H9 (cell line): ENCODE results near the gene TOMM7. TPM values are rescaled to one million over a fixed set of nuclear protein-coding genes. Genes with fewer than 3 reads are reported as not detected.

Source experiments
- DNase-seq: peaks from one replicate; pipeline ENCODE4 v3.0.0-alpha.2; 2017
- H2AFZ ChIP-seq: one replicate; pipeline ENCODE4 v1.6.1; 2013; ENCODE audit warnings: mild to moderate bottlenecking, low read length, control low read depth, moderate library complexity
- H2AK5ac ChIP-seq: 2 replicates; pipeline ENCODE4 v1.6.1; 2013; ENCODE audit warnings: low read length, control low read depth, mixed read lengths; ENCODE audit not compliant: insufficient read length
- H2BK120ac ChIP-seq: one replicate; pipeline ENCODE4 v1.6.1; 2013; ENCODE audit warnings: low read depth, mild to moderate bottlenecking, low read length, control low read depth, inconsistent platforms; ENCODE audit not compliant: poor library complexity, severe bottlenecking
- H2BK12ac ChIP-seq: 2 replicates; pipeline ENCODE4 v1.6.1; 2013; ENCODE audit warnings: low read length, control low read depth, mixed read lengths, low read depth; ENCODE audit not compliant: insufficient read length
- H2BK15ac ChIP-seq: 2 replicates; pipeline ENCODE4 v1.6.1; 2013; ENCODE audit warnings: low read depth, low read length, control low read depth
- H2BK20ac ChIP-seq: one replicate; pipeline ENCODE4 v1.6.1; 2013; ENCODE audit warnings: low read depth, mild to moderate bottlenecking, low read length, control low read depth, inconsistent platforms; ENCODE audit not compliant: poor library complexity, severe bottlenecking
- H2BK5ac ChIP-seq: 2 replicates; pipeline ENCODE4 v1.6.1; 2013; ENCODE audit warnings: low read length, control low read depth, mixed read lengths; ENCODE audit not compliant: insufficient read length
- H3K14ac ChIP-seq: 2 replicates; pipeline ENCODE4 v1.6.1; 2013; ENCODE audit warnings: low read length, control low read depth; ENCODE audit not compliant: insufficient read depth
- H3K18ac ChIP-seq: 2 replicates; pipeline ENCODE4 v1.6.1; 2013; ENCODE audit warnings: low read depth, mild to moderate bottlenecking, mixed read lengths, low read length, control low read depth; ENCODE audit not compliant: insufficient read length
- H3K23ac ChIP-seq: 2 replicates; pipeline ENCODE4 v1.6.1; 2013; ENCODE audit warnings: low read length, control low read depth, mixed read lengths, low read depth; ENCODE audit not compliant: insufficient read length
- H3K23me2 ChIP-seq: 2 replicates; pipeline ENCODE4 v1.6.1; 2013; ENCODE audit warnings: low read depth, mild to moderate bottlenecking, mixed read lengths, low read length, control low read depth; ENCODE audit not compliant: insufficient read length, poor library complexity, severe bottlenecking
- H3K27ac ChIP-seq: 2 replicates; pipeline ENCODE4 v1.5.1; 2013; ENCODE audit warnings: low read length, control low read depth, mixed read lengths, low read depth; ENCODE audit not compliant: insufficient read length
- H3K27me3 ChIP-seq: 2 replicates; pipeline ENCODE4 v1.6.1; 2013; ENCODE audit warnings: low read length, control low read depth, inconsistent platforms; ENCODE audit not compliant: insufficient read depth
- H3K4ac ChIP-seq: 2 replicates; pipeline ENCODE4 v1.6.1; 2013; ENCODE audit warnings: low read depth, mild to moderate bottlenecking, control low read depth, inconsistent platforms, low read length, moderate library complexity
- H3K4me1 ChIP-seq: 2 replicates; pipeline ENCODE4 v1.6.1; 2013; ENCODE audit warnings: low read length, control low read depth, inconsistent platforms; ENCODE audit not compliant: insufficient read depth
- H3K4me2 ChIP-seq: 2 replicates; pipeline ENCODE4 v1.6.1; 2013; ENCODE audit warnings: low read length, control low read depth, mixed read lengths; ENCODE audit not compliant: insufficient read length, insufficient read depth
- H3K56ac ChIP-seq: 2 replicates; pipeline ENCODE4 v1.6.1; 2013; ENCODE audit warnings: low read depth, mild to moderate bottlenecking, mixed read lengths, low read length, control low read depth; ENCODE audit not compliant: insufficient read length
- H3K79me1 ChIP-seq: 2 replicates; pipeline ENCODE4 v1.6.1; 2013; ENCODE audit warnings: low read depth, mild to moderate bottlenecking, moderate library complexity, low read length, control low read depth, inconsistent platforms; ENCODE audit not compliant: insufficient read depth, poor library complexity, severe bottlenecking
- H3K79me2 ChIP-seq: 2 replicates; pipeline ENCODE4 v1.6.1; 2013; ENCODE audit warnings: low read length, control low read depth, inconsistent platforms; ENCODE audit not compliant: insufficient read depth
- H3K9ac ChIP-seq: 2 replicates; pipeline ENCODE4 v1.6.1; 2013; ENCODE audit warnings: low read length, control low read depth, mixed read lengths; ENCODE audit not compliant: insufficient read length; ENCODE audit errors: extremely low read depth
- H3K9me3 ChIP-seq: one replicate; pipeline ENCODE4 v1.6.1; 2013; ENCODE audit warnings: low read depth, low read length, inconsistent platforms; ENCODE audit not compliant: control insufficient read depth
- H3T11ph ChIP-seq: one replicate; pipeline ENCODE4 v1.6.1; 2013; ENCODE audit warnings: mild to moderate bottlenecking, low read length, control low read depth, inconsistent platforms
- H4K20me1 ChIP-seq: one replicate; pipeline ENCODE4 v1.6.1; 2013; ENCODE audit not compliant: control insufficient read depth, insufficient read length, insufficient read depth
- H4K5ac ChIP-seq: 2 replicates; pipeline ENCODE4 v1.6.1; 2013; ENCODE audit warnings: low read depth, mild to moderate bottlenecking, mixed read lengths, low read length, control low read depth; ENCODE audit not compliant: insufficient read length
- H4K8ac ChIP-seq: replicated peaks from 2 replicates; pipeline ENCODE4 v1.6.1; 2013; ENCODE audit warnings: low read length, control low read depth, mixed read lengths, low read depth; ENCODE audit not compliant: insufficient read length
- H4K91ac ChIP-seq: 2 replicates; pipeline ENCODE4 v1.6.1; 2013; ENCODE audit warnings: low read depth, mild to moderate bottlenecking, moderate library complexity, mixed read lengths, low read length, control low read depth; ENCODE audit not compliant: insufficient read length
- H3K27ac Mint-ChIP-seq, 3 experiments: 2 replicates in 2 of 3; 3 replicates in 1 of 3; pipeline ENCODE4 v1.8.0; 2020 to 2021; ENCODE audit warnings: mixed read lengths in 3 of 3, mild to moderate bottlenecking in 1 of 3, moderate library complexity in 1 of 3
- H3K27me3 Mint-ChIP-seq: 2 replicates; pipeline ENCODE4 v1.8.0; 2021; ENCODE audit warnings: low read depth, mild to moderate bottlenecking, moderate library complexity, mixed read lengths
- H3K36me3 Mint-ChIP-seq, 3 experiments: 2 replicates in 2 of 3; 3 replicates in 1 of 3; pipeline ENCODE4 v1.8.0; 2020 to 2021; ENCODE audit warnings: low read depth in 3 of 3, mixed read lengths in 3 of 3; ENCODE audit not compliant: insufficient read depth in 1 of 3
- H3K4me1 Mint-ChIP-seq, 2 experiments: 2 replicates each; pipeline ENCODE4 v1.8.0; 2020; ENCODE audit warnings: mixed read lengths in 2 of 2
- H3K4me3 Mint-ChIP-seq, 2 experiments: 2 replicates in 1 of 2; 3 replicates in 1 of 2; pipeline ENCODE4 v1.8.0; 2020 to 2021; ENCODE audit warnings: mild to moderate bottlenecking in 2 of 2, mixed read lengths in 2 of 2, moderate library complexity in 1 of 2
- H3K9me3 Mint-ChIP-seq, 2 experiments: 2 replicates in 1 of 2; 3 replicates in 1 of 2; pipeline ENCODE4 v1.8.0; 2020; ENCODE audit warnings: mild to moderate bottlenecking in 2 of 2, mixed read lengths in 2 of 2, moderate library complexity in 1 of 2
- CTCF ChIP-seq: fragments of 200-600 bp; sonication (generic); conservative IDR thresholded peaks from 3 replicates; pipeline ENCODE4 v1.8.0; 2021; ENCODE audit warnings: antibody characterized with exemption, mild to moderate bottlenecking
- WGBS: extraction: QIAGEN DNeasy Blood & Tissue Kit; methylation state at CpG from one replicate; pipeline ENCODE4 v1.1.7; 2013; ENCODE audit warnings: missing lambda C conversion rate, low lambda C conversion rate, mixed read lengths; ENCODE audit not compliant: insufficient read length; ENCODE audit errors: extremely low coverage; 5-methylcytosine and 5-hydroxymethylcytosine counted together
- total RNA-seq: library from RNA; stranded (reverse); gene quantifications from 2 replicates; pipeline ENCODE4 v1.2.1, GENCODE V29; 2021

The TOMM7 gene
- total RNA-seq, 1 experiment from 2014 or later = 368 TPM

- no peak overlapping the region for H2AFZ ChIP-seq
These were observed 38.3 kb downstream of the TOMM7 start for GRCh38 chr7:22784346-22784745.

More at GRCh38 chr7:22784346-22784745, 38.3 kb downstream of the TOMM7 start:
- H4K20me1 ChIP-seq = no peaks in the 10 kb centered on the region
- peaks cover 4 to 9% of the 10 kb centered on the region in 2 experiments; a peak in 2 of 4 replicates for H3K4me1 Mint-ChIP-seq
- H3K18ac ChIP-seq = no peak overlapping the region
- no peak overlapping the region for H4K91ac ChIP-seq
- H3K27me3 Mint-ChIP-seq = no peaks in the 10 kb centered on the region
- H3K79me2 ChIP-seq = no peaks in the 10 kb centered on the region
- H3K9me3 ChIP-seq = no peaks in the 10 kb centered on the region
- no peak overlapping the region for H3K56ac ChIP-seq
- H2BK120ac ChIP-seq = no peak overlapping the region
- no peak overlapping the region for H3K9ac ChIP-seq
- H2BK15ac ChIP-seq = no peak overlapping the region
- H2BK12ac ChIP-seq = no peak overlapping the region
- no peak for DNase-seq
- no peaks in the 10 kb centered on the region for H3K79me1 ChIP-seq
- H2AK5ac ChIP-seq = no peak overlapping the region
- no peak overlapping the region for H2BK5ac ChIP-seq
- H3K4me3 Mint-ChIP-seq = no peak overlapping the region
- no peak overlapping the region for H3K4me2 ChIP-seq
- no CpG with 5 or more reads among the region's 1 CpG for WGBS
- H3K27ac ChIP-seq = no peak overlapping the region
- H4K8ac ChIP-seq = no peak overlapping the region
- H4K5ac ChIP-seq = no peak overlapping the region
- H3T11ph ChIP-seq = no peak overlapping the region
- no peaks in the 10 kb centered on the region for H3K23me2 ChIP-seq
- no peak for TF ChIP-seq CTCF
- no peaks in the 10 kb centered on the region for H3K27me3 ChIP-seq
- no peak overlapping the region for H2BK20ac ChIP-seq
- no peak overlapping the region for H3K4ac ChIP-seq
- peaks cover under 1 to 2% (median under 1%) of the 10 kb centered on the region in 3 experiments; a peak in 3 of 7 replicates for H3K36me3 Mint-ChIP-seq
- peaks cover 0 to 6% of the 10 kb centered on the region in 2 experiments; a peak in 2 of 5 replicates for H3K9me3 Mint-ChIP-seq
- no peak overlapping the region for H3K14ac ChIP-seq
- no peak overlapping the region for H3K27ac Mint-ChIP-seq
- H3K4me1 ChIP-seq = no peaks in the 10 kb centered on the region; the same call in 1 of the 2 replicates
- no peak overlapping the region for H3K23ac ChIP-seq
